ENCODE data around the gene GSDME.

DNA sequence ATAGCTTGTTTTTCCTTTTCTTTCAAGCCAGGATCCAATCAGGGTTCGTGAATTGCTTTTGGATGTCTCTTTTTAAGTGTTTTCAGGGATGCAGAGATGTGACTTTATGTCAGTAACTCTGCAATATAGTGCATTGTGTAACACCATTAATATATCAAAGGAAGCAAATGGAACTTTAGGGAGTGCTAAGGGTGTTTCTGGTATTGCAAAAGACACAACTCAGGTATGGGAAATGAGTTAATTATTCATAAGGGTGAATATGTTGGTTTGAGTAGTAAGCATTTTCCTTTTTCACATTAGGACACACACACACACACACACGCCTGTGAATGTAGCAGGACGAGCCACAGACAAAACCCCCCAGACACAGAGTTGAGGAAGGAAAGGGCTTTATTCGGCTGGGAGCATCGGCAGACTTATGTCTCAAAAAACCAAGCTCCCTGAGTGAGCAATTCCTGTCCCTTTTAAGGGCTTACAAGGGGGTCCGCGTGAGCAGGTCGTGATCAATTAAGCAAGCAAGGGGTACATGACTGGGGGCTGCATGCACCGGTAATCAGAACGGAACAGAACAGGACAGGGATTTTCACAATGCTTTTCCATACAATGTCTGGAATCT is 31.8 kb upstream of the GSDME start:
- TF ChIP-seq, protein P1, sequence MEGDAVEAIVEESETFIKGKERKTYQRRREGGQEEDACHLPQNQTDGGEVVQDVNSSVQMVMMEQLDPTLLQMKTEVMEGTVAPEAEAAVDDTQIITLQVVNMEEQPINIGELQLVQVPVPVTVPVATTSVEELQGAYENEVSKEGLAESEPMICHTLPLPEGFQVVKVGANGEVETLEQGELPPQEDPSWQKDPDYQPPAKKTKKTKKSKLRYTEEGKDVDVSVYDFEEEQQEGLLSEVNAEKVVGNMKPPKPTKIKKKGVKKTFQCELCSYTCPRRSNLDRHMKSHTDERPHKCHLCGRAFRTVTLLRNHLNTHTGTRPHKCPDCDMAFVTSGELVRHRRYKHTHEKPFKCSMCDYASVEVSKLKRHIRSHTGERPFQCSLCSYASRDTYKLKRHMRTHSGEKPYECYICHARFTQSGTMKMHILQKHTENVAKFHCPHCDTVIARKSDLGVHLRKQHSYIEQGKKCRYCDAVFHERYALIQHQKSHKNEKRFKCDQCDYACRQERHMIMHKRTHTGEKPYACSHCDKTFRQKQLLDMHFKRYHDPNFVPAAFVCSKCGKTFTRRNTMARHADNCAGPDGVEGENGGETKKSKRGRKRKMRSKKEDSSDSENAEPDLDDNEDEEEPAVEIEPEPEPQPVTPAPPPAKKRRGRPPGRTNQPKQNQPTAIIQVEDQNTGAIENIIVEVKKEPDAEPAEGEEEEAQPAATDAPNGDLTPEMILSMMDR (conservative IDR thresholded peaks at IDR 0.05 in 1 of 2, IDR thresholded peaks at IDR 0.05 in 1 of 2; ENCODE audit: low read depth in 1 of 2, low read length in 2 of 2): no peak
- no peak for TF ChIP-seq EZH2 (IDR thresholded peaks at IDR 0.05; ENCODE audit: low read length, missing control alignments)

Data from fibroblast of lung (primary cell).